Dedifferentiated amniotic fluid mesenchymal stem cell (primary cell): ENCODE measurements around the gene PIGZ.

Experiments
- DNase-seq: peaks from one replicate; pipeline ENCODE4 v3.0.0-alpha.2; 2016; ENCODE audit errors: extremely low spot score

Gene PIGZ

DNA sequence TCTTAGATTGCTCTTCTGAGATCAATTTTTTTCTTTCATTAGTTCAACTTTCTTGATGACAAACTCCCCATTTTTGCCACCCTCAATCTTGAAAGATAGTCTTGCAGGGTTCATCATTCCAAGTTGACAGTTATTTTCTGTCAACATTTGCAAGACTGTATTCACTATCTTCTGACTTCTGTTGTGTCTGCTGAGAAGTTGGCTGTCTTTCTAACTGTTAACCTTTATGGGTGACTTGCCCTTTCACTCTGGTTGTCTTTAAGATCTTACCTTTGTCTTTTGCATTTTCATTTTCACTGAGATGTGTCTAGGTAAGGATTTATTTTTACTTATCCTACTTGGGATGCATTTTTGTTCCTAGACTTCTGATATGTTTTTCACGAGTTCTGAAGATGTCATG, 14.6 kb upstream of the PIGZ start:
- DNase-seq = no peak

DNA sequence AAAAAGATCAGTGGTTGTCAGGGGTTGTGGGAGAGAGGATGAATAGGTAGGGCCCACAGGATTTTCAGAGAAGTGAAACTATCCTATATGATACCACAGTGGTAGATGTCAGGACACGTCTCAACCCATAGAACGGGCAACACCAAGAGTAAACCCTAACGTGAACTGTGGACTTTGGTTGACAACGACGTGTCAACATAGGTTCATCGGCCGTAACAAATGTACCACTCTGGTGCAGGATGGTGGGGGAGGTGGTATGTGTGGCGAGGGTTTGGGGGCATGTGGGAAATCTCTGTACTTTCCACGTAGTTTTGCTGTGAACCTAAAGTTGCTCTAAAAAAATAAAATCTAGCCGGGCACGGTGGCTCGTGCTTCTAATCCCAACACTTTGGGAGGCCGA, 13.0 kb upstream of the PIGZ start:
- no peak for DNase-seq

DNA sequence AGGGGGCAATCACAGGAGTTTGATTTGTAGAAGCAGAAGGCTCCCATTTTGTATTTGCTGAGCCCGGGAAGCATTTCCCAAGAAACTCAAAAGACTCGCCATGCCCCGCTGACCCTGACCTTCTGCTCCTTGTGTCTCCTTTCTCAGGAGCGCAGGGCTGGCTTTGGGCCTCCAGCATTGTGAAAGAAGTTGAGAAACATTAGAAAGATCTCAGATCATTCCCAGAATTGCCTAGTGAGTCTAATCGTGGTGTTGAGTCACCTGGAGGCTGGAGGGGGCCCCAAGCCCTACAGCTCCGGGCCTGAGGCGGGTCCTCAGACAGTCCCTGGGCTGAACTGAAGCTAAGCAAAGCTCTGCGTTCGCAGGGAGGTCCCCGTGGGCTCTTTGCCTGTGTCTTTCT, 10.9 kb upstream of the PIGZ start:
- DNase-seq = no peak

DNA sequence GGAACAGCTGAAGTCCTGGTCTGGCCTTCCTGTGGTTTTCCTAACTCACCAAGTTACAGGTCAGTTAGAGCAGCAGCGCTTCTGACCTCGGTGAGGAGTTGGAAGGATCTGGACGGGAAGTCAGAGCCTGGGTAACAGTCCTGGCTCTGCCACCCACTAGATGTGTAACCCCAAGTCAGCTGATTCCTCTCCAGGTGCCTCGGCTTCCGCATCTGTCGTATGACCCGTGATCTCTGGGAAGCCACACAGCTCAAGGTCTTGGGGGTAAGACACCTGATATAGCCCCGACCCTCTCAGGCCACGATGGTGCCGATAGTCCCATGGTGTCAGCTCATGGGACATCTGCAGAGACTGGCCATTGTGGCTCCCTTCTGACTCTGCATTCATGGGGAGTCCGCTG, 8.3 kb upstream of the PIGZ start:
- DNase-seq = no peak

DNA sequence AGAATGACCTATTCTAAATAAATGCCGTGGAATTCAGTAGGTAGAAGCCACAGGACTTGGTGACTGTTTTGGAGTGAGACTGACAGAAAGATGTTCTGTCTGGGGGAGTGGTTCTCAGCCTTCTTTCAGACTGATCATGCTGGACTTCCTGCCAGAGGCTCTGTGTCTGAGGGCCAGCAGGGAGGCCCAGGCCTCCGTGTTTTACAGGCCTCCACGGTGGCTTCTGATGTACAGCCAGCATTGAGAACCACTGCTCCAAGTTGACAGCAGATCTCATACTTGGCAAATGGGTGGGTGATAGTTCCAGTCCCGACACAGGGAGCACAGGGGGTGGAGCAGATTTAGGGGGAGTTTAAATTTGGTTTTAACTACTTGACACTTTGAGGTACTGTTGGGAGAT, 6.7 kb upstream of the PIGZ start:
- DNase-seq = no peak

DNA sequence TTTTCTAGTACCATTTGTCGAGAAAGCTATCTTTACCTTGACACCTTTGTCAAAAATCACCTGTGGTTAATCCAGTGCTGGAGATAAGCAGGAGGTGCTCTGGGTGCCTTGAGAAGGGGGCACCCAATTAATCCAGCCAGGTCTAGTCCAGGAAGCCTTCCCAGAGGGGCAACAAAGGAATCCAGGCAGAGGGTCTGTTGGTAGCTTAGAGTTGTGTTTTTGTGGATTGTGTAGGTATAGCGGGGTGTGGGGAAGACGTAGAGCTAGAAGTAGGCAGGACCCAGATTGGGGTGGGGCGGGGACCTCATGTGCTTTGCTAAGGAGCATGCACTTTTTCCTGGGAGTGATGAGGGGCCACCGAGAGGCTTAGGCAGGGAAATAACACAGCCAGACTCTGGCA, 6.0 kb upstream of the PIGZ start:
- DNase-seq = no peak

DNA sequence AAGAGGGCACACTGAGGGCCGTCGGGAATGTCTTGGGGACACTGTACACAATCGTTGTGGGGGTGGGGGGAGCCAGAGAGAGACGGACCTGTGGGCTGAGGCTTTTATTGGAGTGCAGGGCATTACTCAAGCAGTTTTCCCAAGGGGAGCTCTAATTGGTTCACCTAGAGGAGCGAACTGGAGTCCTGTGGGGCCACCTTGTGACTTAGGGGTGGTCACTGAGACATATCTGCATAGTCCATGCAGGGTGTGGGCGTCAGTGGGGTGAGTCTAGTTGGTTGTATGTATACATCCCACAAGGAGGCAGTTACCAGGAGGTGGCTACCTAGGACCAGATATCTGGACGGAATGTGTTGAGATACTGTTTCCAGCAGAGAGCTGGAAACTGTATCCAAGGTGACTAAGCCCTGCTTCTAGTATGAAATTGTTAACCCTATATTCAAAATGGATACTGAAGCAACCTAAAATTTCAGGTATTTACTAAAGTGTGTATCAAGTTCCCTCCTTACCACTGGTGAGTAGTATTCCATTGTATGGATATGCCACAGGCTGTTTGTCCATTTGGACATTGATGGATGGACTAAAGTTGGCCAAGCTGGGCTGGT, 2.6 kb upstream of the PIGZ start:
- no peak for DNase-seq

DNA sequence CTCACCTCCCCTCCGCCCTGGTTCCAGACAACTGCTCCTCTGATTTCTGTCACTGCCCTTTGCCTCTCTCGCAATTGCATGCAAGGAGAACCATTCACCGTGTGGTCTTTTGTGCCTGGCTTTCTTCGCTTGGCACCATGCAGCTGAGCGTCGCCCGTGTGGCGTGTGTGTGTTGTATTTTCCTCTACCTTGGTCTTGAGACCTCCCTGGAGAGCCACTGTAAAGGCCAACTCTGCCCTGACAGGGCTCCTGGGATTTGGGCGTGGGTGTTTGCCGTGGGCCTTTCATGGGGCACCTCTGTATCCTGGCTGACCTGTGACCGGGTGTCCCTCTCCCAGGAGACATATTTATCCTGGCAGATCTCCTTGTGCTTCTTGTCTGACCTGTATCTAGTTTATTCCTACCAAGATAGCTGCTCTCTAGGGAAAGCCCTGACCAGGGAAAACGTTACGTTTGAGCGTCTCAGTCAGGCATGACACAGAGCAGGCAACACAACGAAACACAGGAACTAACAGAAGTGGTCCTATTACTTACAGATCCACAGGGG, 2.0 kb upstream of the PIGZ start:
- DNase-seq = no peak

DNA sequence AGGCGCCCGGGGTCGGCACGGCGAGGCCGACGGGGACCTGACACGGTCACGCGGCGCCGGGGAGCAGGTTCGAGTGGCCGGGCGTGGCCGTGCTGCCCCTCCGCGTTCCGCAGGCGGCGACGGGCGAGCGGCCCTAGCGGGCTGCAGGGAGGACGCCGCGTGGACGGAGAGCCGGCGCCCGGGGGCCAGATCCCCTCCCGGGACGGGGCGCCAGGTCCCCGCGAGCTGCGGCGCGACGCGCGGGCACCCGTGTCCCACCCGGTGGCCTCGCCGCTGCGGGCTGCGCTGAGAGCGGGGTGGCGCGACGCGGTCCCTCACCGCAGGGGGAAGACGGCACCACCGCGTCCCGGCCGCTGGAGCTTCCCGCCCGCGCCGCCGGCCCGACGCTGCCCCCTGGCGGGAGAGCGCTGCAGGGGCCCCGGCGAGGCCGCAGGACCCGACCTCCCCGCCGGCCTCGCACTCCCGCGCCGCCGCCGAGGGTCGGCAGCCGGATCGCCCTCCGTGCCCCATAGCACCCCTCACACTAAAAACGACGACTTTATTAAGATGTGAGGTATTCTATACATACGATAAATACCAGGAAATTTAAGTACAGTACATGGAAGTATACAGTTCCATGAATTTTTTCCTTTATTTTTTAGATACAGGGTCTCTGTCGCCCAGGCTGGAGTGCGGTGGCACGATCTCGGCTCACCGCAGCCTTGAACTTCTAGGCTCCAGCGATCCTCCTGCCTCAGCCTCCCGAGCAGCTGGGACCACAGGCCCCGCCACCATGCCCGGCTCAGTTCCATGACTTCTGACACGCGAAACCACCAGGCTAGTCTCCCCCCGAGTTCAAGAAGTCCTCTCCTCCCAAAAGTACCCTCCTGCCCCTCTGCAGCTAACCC, 1.3 kb upstream of the PIGZ start:
- no peak for DNase-seq

DNA sequence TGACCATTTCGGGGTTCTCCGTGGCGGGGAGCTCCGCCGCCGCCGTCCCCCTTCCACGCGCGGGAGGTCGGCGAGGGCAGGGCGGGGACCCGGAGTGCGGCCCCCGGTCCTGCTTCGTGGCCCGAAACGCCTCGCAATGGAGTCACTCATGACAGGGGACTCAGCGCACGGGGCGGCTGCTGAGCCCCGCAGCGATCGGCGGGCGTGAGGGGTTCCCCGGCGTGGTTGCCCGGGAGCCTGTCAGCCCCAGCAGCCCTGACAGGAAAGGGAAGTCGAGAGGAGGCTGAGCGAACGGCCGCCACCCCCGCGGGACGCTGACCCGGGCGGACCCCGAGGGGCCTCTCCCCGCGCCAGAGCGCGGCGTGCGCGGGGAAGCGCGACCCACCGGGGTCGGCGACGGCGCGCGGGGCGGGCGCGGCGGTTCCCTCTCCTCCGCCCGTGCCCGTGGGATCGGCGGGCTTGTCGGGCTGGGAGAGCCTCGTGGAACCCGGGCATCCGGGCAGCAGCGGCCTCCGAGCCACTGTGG, 564 bp upstream of the PIGZ start:
- DNase-seq = no peak

DNA sequence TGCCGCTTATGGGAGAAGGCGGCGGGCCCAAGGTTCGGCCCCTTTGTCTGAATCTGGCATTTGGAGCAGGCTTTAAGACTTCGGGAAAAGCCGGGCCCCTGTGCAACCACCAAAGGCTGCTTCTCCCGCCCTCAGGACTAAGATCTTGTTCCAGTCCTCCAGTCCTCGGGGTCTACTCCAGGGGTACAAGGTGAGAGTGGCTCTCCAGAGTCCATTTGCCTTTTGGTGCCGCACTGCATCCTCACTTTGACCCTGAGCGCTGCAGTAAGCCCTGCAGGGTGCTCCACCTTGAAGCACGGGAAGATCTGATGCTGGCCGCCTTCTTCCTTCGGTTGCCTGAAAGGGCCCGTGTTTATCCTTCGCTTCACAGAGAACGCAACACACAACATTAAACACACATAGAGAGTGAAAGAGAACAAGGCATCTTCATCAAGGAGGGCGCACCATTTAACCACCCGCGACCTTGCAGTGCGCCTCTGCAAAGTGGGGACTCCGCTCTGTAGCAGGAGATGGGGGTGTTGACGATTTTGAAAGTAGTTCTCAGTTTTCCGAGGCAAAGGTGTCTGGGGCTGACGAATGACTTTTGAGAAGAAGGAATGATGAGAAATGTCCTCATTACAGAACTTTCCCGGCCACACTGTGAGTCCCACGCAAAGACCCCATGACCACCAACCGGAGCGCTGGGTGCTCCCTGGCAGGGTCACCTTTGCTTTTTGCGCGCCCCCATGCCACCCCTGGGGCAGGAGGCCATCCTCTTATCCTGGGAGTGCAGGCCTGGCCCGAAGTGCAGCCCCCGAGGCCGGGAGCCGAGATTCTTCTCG, 1.0 kb downstream of the PIGZ start:
- DNase-seq = no peak

DNA sequence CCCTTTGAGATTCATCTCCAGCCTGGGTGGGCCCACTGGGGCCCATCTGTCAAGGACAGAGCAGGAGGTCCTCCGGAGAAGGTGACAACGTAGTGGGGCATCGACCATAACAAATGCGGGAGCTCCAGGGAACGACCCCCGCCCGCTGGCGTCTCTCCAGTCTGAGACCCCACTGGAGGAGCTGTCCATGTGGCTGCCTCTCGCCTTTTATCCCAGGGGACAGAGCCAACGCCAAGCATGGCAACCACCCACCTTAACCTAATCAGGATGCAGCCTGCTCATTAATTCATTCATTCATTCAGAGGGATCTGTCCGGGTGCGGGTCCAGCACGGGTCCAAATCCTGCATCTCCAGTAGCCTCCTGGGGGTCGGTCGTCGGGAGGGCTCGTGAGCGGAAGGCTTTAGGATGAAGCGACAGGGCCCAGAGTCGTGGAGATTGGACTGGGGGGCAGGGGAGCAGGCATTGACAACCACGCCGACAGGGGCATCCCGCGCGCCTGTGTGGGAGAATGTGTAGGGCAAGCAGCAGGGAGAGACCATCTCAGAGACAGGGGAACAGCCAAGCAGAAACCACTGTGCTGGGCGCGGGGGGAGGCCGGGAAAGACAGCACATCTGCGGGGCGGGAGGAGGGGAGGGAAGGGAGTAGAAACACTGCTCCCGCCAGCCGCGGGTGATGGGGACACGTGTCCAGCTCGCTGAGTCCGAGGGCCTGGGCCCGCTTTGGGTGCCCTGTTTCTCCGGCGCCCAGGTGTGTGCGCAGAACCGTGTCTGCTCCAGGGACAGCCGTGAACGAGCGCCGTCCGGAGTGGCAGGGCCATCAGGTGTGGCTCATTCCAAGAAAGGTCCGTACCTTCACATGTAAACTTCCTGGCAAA, 1.9 kb downstream of the PIGZ start:
- DNase-seq = no peak

DNA sequence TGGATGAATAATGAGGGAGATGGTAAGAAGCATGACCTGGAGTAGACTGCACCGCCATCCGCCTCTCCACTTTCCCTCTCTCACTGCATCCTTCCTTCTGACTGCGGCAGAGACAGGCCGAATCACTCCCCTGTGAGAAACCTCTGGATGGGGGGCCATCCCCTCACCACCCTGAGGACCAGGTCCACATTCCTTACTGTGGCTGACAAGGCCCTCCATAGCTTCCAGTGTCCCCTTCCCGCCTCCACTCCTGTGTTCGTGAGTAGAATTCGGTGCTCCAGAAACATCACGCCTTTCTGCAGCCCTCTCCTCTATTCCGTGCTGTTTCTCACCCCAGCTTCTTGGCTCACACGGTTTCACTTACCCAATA, 2.8 kb downstream of the PIGZ start:
- no peak for DNase-seq

DNA sequence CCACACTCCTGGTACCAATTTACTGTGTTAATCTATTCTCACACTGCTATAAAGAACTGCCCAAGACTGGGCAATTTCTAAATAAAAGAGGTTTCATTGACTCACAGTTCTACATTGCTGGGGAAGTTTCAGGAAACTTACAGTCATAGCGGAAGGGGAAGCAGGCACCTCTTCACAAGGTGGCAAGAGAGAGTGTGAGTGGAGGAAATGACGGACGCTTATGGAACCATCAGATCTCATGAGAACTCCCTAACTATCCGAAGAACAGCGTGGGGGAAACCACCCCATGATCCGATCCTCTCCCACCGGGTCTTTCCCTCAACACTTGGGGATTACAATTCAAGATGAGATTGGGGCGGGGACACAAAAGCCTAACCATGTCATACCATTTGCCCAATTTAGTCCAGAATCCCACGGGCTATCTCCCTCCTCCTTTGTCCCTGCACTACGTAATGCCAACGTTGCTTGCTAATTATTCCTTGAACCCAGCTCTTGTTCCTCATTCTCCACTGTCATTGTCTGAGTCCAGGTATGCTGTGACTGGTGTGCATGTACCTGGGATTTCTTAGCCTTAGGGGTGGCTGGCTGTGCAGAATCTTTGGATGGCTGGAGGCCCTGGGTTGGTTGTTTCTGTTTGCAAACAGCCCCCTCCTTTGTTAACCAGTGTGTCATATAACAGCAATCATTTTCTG, 3.4 kb downstream of the PIGZ start:
- no peak for DNase-seq

DNA sequence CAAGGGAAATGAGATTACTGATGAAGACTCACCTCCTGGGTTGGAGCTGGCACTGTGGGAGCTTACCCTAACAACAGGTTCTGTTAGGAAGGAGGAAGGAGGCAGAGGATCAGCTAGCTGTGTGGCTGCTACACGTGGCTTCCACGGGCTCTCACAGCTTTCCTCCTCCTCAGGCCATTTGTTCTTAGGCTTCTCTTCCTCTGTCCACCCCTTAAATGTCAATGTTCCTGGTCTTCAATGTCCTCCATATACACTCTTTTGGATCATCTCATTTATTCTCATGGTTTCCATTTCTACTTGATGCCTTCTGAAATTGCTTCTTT, 5.0 kb downstream of the PIGZ start:
- DNase-seq = no peak

DNA sequence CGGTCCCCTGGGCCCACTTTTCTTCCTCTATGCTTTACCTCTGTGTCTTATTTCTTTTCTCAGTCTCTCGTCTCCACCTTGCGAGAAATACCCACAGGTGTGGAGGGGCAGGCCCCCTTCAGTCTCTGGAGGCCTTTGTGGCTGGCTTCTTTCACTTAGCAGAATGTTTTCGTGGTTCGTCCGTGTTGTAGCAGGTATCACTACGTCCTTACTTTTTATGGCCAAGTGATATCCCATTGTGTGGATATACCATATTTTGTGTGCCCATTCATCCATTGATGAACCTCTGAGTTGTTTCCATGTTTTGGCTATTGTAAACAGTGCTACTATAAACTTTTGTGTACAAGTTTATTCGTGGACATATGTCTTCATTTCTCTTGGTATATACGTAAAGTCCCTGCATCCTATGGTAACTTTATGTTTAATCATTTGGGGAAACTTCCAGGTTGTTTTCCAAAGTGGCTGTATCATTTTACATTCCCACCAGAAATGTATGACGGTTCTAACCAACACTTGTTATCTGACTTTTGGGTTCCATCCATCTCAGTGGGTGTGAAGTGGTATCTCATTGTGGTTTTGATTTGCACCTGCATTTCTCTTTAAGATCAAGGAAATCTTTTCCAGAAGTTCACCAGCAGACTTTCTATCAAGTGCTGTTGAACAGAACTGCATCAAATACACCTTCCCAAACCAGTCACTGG, 5.6 kb downstream of the PIGZ start:
- no peak for DNase-seq

DNA sequence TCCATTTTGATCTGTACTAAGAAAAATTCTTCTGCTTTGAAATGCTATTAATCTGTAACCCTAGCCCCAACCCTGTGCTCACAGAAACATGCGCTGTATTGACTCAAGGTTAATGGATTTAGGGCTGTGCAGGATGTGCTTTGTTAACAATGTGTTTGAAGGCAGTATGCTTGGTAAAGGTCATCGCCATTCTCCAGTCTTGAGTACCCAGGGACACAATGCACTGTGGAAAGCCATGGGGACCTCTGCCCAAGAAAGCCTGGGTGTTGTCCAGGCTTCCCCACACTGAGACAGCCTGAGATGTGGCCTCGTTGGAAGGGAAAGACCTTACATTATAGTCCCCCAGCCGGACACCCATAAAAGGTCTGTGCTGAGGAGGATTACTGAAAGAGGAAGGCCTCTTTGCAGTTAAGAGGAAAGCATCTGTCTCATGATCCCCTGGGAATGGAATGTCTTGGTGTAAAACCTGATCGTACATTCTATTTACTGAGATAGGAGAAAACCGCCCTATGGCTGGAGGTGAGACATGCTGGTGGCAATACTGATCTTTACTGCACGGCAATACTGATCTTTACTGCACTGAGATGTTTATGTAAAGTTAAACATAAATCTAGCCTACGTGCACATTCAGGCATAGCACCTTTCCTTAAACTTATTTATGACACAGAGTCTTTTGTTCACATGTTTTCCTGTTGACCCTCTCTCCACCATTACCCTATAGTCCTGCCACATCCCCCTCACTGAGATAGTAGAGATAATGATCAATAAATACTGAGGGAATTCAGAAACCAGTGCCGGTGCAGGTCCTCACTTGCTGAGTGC, 6.3 kb downstream of the PIGZ start:
- DNase-seq = no peak

DNA sequence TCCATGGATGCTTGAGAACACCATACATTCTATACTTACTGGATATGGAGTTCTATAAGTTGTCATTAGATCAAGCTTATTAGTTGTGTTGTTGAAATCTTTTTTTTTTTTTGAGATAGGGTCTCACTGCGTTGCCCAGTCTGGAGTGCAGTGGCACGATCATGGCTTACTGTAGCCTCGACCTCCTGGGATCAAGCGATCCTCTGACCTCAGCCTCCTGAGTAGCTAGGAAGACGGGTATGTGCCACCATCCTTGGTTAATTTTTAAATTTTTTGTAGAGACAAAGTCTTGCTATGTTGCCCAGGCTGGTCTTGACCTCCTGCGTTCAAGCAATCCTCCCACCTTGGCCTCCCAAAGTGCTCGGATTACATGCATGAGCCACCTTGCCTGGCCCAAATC, 13.8 kb downstream of the PIGZ start:
- DNase-seq = no peak

DNA sequence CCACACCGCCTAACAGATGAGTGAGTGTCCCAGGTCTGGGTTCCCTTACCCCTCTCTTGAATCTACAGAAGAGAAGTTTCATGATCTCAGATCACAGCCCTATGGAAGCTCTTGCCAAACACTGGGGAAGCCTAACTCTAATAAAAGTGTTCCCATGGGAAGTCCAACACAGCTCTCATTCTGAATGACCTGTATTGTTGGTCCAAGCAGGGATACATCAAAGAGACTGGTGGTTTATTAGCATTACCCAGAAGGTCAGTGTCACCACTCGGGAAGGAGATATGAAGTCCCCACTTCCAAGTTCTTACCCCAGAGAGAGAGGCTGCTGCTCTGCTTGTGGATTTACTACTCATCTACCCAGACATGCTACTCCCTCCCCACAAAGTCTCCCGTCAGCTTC, 17.3 kb downstream of the PIGZ start:
- DNase-seq = no peak
